Inflammatory macrophage (primary cell): ENCODE data around the gene CMSS1.
"Not testable (repeated sequence)": the region's sequence is repeated elsewhere in the genome, so short reads cannot be mapped to it uniquely, and the experiment has no call there.

Experiments used
- DNase-seq, 2 donors: peaks; one replicate each; pipeline ENCODE4 v3.0.0-alpha.2; 2020 to 2022

CMSS1 gene

DNA sequence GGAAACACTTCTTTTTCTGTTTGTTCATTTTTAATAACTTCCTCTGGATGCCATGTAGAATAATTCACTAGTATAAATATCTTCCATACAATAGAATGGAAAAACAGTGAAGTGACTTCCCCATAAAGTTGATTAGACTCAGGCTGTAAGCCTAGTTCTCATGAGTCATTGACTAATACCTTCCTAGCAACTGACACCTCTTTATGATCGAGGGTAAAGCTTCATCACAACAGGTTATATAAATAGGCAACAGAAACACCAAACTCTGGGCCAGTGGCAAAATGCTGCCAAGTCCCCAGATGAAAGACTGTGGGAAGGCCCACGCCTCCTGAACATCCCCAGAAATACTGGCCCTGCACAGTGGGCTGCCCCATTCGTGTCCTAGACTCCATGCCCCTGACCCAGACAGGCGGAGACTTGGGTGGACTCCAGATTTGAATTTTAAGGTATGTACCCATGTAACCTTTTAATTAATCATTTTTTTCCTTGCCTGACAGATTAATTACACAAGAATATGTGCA lies 371.8 kb downstream of the CMSS1 start:
- DNase-seq, result no peak

DNA sequence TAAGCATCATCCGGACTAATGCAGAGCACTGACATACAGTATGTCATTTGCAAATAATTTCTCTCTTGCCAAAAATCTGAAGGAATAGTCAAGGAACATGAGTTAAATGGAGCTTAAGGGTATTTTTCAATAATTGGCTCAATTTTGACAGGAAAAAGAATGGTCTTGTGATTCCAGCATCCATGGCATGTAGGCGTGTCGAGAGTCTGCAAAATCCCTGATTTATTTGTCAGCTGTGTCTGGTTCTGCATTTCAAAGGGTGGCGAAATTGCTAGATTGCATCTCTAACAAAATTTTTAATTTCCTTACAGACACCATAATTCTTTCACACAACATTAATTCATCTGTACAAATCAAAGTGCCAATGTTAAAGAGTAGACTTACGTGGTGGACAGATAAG lies 377.7 kb downstream of the CMSS1 start:
- peak; percentile 3 to 25 for DNase-seq

- no peak for DNase-seq
Measured at GRCh38 chr3:100197876-100198275, 380.2 kb downstream of the CMSS1 start.

DNA sequence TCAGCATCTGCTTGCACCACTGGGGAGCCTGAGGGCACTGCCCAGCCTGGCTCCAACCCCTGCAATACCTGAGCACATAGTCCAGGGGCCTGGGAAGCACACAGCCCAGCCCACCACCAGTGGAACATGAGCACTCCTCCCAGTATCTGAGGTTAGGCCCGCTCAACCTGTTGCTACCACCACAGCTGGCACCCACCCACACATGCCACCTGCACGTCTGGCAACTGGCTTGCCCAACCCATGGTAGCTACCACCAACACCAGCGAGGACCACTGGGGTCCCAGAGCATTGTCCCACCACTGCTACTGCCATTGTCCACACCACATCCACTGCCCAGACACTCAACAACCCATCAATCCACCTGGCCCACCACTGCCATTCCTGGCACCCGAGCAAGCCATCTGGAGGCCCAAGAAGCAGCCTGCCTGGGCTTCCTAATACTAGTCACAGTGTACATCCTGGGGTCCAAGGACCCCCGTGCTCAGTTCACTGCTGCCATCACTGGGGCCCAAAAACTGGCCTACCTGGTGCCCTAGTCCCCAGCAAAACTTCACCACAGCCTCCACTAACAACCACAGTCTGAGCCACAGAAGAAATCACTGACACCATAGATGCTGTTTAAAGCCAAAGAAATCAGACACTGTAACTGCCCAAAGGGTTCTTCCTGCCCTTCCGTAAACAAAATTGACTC lies 381.1 kb downstream of the CMSS1 start:
- no peak for DNase-seq

DNA sequence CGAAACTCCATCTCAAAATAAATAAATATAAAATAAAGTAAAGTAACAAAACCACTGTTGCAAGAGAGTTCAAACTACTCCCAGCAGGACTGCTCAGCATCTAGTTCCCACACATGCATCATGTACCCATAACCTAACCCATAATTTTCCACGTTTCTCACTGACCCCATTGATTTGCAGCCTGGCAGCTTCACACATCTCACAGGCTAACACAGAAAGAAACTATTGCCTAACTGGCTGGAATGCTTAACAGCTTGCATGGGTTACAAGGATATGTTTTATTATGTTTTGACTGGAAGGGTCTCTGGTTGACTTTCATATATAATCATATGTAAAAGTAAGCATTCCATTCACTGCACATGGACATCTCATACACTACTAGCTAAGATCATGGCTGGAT lies 387.5 kb downstream of the CMSS1 start:
- DNase-seq, result no peak

GRCh38 chr3:100206687-100207086 lies 389.0 kb downstream of the CMSS1 start:
- DNase-seq, result no peak

DNA sequence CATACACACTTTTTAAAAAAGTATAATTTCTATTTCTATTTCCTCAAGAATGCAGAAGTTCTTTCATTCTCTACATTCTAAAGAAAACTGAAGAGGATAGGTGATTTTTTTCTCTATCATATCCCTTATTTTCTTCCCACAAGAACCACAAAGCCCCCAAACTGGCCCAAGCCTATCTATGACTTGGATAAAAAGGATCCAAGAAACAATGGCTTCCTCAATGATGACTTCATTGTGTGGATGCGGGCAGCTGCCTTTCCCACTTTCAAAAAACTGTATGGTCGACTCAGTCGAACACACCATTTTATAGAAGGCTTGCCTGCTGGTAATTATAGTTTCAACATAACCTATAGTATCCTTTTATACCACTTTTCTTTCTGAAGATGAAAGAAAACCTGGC lies 390.2 kb downstream of the CMSS1 start:
- DNase-seq, result no peak

GRCh38 chr3:100209169-100209568 lies 391.5 kb downstream of the CMSS1 start:
- DNase-seq, result no peak

DNA sequence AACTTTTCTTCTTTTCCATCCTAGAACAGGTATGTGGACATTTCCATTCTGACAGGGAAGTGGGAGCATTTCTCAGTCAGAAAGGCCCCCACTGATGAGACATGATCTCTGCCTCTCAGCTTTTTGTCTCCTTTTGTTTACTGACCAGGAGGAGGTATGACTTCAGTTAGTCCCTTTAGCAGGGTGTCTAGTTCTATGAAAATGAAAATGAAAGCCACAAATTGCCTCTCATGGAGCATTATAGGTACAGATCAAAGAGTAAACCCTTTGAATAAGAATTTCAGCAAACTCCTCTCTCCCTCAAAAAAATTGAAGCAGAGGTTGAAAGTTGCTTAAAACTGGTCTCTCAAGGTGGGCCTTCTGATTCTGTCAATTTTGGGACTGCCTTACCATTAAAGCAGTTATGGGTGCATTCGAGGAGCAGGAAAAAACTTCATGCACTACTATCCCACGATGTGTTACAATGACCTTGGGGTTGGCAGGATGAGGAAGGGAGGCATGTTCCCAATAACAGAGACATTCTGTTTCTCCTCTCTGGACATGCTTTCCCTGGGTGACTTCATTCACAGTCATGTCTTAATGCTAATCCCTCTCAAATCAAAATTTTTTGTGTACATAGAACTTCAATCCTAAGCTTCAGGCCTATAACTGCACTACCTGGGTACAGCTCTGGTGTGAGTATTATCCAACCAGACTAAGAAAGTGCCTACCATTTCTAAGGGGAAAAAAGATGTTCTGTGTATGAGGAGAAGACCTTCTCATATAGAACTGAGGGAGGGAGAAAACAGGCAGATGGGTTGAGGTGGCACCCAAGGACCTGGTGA lies 392.5 kb downstream of the CMSS1 start:
- DNase-seq, result no peak

DNA sequence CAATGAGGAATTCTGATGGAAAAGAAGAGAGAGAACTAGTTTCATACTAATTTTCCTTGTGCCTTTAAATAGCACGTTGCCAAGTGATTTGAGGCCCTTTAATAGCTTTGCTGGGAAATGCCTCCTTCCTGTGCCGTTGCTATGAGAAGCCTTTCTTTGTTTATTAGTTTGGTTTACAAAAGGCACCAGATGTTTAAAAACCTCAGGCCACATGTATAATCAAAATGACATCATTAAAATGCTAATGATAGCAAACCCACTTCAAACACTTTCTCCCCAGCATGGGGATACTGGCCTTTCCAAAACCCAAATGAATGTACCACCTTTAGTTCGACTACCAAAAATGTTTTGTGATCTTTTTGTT lies 393.1 kb downstream of the CMSS1 start:
- DNase-seq, result no peak

- DNase-seq, result no peak
Measured at GRCh38 chr3:100213891-100214573, 396.4 kb downstream of the CMSS1 start.

DNA sequence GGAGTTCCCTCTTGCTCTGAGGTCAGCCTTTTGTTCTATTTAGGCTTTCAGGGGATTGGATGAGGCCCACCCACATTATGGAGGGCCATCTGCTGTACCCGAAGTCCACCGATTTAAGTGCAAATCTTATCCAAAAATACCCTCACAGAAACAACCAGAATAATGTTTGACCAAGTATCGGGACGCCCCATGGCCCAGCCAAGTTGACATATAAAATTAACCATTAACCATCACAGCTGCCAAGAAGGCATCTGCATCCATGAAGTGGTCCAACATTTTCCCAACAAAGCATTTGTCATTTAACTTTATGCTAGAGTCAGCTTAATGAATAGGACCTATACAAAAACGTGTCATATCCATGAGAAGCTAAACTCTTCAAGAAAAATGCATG lies 396.9 kb downstream of the CMSS1 start:
- DNase-seq, result no peak

- no peak for DNase-seq
Measured at GRCh38 chr3:100216713-100217112, 399.1 kb downstream of the CMSS1 start.

GRCh38 chr3:100221159-100221558 lies 403.5 kb downstream of the CMSS1 start:
- DNase-seq, result no peak

GRCh38 chr3:100225193-100225592 lies 407.5 kb downstream of the CMSS1 start:
- no peak for DNase-seq

DNA sequence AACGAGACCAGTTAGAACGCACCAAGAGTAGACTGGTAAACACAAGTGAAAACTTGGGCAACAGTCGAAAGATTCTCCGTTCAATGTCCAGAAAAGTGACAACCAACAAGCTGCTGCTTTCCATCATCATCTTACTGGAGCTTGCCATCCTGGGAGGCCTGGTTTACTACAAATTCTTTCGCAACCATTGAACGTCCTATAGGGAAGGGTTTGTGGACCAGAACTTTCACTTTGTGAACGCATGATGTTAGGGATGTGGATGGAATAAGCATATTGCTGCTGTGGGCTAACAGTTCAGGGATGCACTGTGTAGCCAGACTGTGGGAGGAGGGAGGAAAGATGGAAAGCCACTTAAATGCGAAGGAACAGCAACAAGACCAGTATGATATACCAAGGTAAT lies 408.2 kb downstream of the CMSS1 start:
- no peak for DNase-seq

GRCh38 chr3:100226712-100227429 lies 409.2 kb downstream of the CMSS1 start:
- DNase-seq, result no peak

DNA sequence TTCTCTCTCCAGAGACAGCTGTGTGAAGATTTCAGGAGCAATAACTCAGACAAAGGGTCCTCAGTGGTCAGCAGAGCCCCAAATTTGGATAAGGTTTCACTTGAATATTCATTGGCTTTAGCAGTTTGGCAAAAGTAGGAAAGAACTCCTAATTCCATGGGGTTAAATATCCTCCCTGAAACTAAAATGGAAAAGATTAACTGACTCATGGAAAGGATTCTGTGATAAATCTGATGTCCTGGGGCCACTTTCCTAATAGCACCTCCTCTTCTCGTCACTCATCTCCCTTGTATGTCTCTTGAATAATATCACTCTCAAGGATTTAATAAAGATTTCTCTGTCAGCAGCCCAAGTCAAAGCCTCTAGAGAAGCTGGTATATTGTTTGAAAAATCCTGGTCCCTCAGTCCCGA lies 409.9 kb downstream of the CMSS1 start:
- DNase-seq, result no peak

DNA sequence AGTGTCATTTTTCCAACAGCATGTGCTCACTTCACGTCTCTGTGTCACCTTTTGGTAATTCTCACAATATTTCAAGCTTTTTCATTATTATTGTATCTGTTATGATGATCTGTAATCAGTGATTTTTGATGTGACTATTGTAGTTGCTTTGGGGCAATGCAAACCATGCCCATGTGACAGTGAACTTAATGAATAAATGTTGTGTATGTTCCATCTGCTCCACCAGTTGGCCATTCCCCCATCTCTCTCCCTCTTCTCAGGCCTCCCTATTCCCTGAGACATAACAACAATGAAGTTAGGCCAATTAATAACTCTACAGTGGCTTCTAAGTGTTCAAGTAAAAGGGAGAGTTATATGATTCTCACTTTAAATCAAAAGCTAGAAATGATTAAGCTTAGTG lies 410.6 kb downstream of the CMSS1 start:
- no peak for DNase-seq

DNA sequence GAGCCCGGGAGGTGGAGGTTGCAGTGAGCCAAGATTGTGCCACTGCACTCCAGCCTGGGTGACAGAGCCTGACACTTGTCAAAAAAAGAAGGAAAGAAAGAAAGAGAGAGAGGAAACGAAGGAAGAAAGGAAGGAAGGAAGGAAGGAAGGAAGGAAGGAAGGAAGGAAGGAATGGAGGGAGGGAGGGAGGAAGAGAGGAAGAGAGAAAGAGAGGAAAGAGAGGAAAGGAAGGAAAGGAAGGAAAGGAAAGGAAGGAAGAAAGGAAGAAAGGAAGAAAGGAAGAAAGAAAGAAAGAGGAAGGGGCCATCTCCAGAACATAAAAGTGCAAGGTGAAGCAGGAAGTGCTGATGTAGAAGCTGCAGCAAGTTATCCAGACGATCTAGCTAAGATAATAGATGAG lies 411.5 kb downstream of the CMSS1 start:
- not testable (repeated sequence) for DNase-seq

DNA sequence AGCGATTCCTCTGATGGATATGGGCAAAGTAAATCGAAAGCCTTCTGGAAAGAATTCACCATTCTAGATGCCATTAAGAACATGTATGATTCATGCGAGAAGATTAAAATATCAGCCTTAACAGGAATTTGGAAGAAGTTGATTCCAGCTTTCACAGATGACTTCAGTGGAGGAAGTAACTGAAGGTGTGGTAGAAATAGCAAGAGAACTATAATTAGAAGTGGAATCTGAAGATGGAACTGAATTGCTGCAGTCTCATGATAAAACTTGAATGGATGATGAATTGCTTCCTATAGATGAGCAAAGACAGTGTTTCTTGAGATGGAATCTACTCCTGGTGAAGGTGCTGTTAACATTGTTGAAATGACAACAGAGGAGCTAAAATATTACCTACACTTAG lies 413.0 kb downstream of the CMSS1 start:
- DNase-seq, result no peak
